SK-N-MC (cell line): ENCODE results near the gene CDC23.

Source experiments
- DNase-seq: peaks from one replicate; pipeline ENCODE4 v3.0.0-alpha.2; 2011; ENCODE audit warnings: low read depth, low spot score
- H3K27ac ChIP-seq: fragments of 200-600 bp; sonication (generic); 2 replicates; pipeline ENCODE4 v1.5.1; 2016; ENCODE audit warnings: mixed run types
- H3K36me3 ChIP-seq: fragments of 200-600 bp; sonication (generic); 2 replicates; pipeline ENCODE4 v1.6.1; 2017; ENCODE audit warnings: antibody characterized with exemption, low read length, mixed read lengths; ENCODE audit not compliant: insufficient read depth
- H3K4me3 ChIP-seq: fragments of 200-600 bp; sonication (generic); 2 replicates; pipeline ENCODE4 v1.5.1; 2016
- H3K9ac ChIP-seq: fragments of 200-600 bp; sonication (generic); 2 replicates; pipeline ENCODE4 v1.8.0; 2017; ENCODE audit warnings: mixed run types, mixed read lengths; ENCODE audit not compliant: insufficient read length
- H3K9me3 ChIP-seq: fragments of 200-600 bp; sonication (generic); 2 replicates; pipeline ENCODE4 v1.6.1; 2017; ENCODE audit warnings: low read depth, mild to moderate bottlenecking, antibody characterized with exemption, low read length, moderate library complexity, mixed read lengths
- EZH2 ChIP-seq: fragments of 200-600 bp; sonication (generic); IDR thresholded peaks from one replicate; pipeline ENCODE4 v1.6.1; 2017; ENCODE audit warnings: antibody characterized with exemption
- FOXP2 ChIP-seq: optimal IDR thresholded peaks from 2 replicates; pipeline ENCODE3; 2011; ENCODE audit warnings: mild to moderate bottlenecking, moderate library complexity; ENCODE audit not compliant: insufficient read depth; ENCODE audit errors: extremely low read length, control extremely low read depth
- POLR2AphosphoS5 ChIP-seq: IDR thresholded peaks from 2 replicates; pipeline ENCODE4 v1.6.1; 2012; ENCODE audit warnings: mild to moderate bottlenecking, low read depth, low read length, borderline replicate concordance

Gene CDC23

GRCh38 chr5:138243794-138244193 lies 30.7 kb upstream of the CDC23 start:
- Histone ChIP-seq H3K9ac (no peak overlapping the region), H3K27ac (no peak overlapping the region), H3K36me3 (no peaks in the 10 kb centered on the region), H3K9me3 (no peaks in the 10 kb centered on the region), H3K4me3 (no peak overlapping the region)
- TF ChIP-seq FOXP2 (no peak), POLR2AphosphoS5 (no peak), EZH2 (no peak)
- DNase-seq: no peak

GRCh38 chr5:138241688-138242571 lies 28.8 kb upstream of the CDC23 start:
- no peaks in the 10 kb centered on the region for H3K36me3 ChIP-seq
- no peaks in the 10 kb centered on the region for H3K9me3 ChIP-seq
- H3K9ac ChIP-seq: no peak overlapping the region
- no peak for TF ChIP-seq POLR2AphosphoS5
- TF ChIP-seq EZH2: peak; percentile 86
- DNase-seq: no peak
- no peak overlapping the region for H3K27ac ChIP-seq
- H3K4me3 ChIP-seq: no peak overlapping the region

- Histone ChIP-seq H3K27ac (no peak overlapping the region), H3K4me3 (no peak overlapping the region), H3K9me3 (no peaks in the 10 kb centered on the region), H3K9ac (no peak overlapping the region), H3K36me3 (no peaks in the 10 kb centered on the region)
- DNase-seq: no peak
- TF ChIP-seq FOXP2 (no peak), POLR2AphosphoS5 (no peak), EZH2 (no peak)
These were observed 27.7 kb upstream of the CDC23 start for GRCh38 chr5:138240650-138241385.

- H3K9ac ChIP-seq: no peak overlapping the region
- no peaks in the 10 kb centered on the region for H3K9me3 ChIP-seq
- no peak overlapping the region for H3K4me3 ChIP-seq
- H3K27ac ChIP-seq: no peak overlapping the region
- H3K36me3 ChIP-seq: no peaks in the 10 kb centered on the region
- no peak for DNase-seq
- no peak for TF ChIP-seq FOXP2
These were observed 24.9 kb upstream of the CDC23 start for GRCh38 chr5:138238034-138238433.

- DNase-seq: no peak
- Histone ChIP-seq H3K9ac (no peak overlapping the region), H3K9me3 (no peaks in the 10 kb centered on the region), H3K4me3 (no peak overlapping the region), H3K27ac (no peak overlapping the region), H3K36me3 (no peaks in the 10 kb centered on the region)
- TF ChIP-seq EZH2 (no peak), POLR2AphosphoS5 (no peak)
These were observed 21.5 kb upstream of the CDC23 start for GRCh38 chr5:138234651-138235050.

GRCh38 chr5:138233280-138233679 lies 20.2 kb upstream of the CDC23 start:
- no peak overlapping the region for H3K4me3 ChIP-seq
- no peak for DNase-seq
- no peak overlapping the region for H3K27ac ChIP-seq
- no peak for TF ChIP-seq POLR2AphosphoS5
- TF ChIP-seq FOXP2: no peak
- TF ChIP-seq EZH2: no peak
- no peaks in the 10 kb centered on the region for H3K9me3 ChIP-seq
- no peak overlapping the region for H3K9ac ChIP-seq
- no peaks in the 10 kb centered on the region for H3K36me3 ChIP-seq

GRCh38 chr5:138230981-138231589 lies 18.0 kb upstream of the CDC23 start:
- no peak for DNase-seq
- Histone ChIP-seq H3K9me3 (no peaks in the 10 kb centered on the region), H3K27ac (no peak overlapping the region), H3K36me3 (no peaks in the 10 kb centered on the region), H3K4me3 (no peak overlapping the region), H3K9ac (no peak overlapping the region)
- TF ChIP-seq FOXP2: no peak
- TF ChIP-seq EZH2: no peak
- no peak for TF ChIP-seq POLR2AphosphoS5

GRCh38 chr5:138230261-138230660 lies 17.1 kb upstream of the CDC23 start:
- Histone ChIP-seq H3K9ac (no peak overlapping the region), H3K36me3 (no peaks in the 10 kb centered on the region), H3K9me3 (no peaks in the 10 kb centered on the region), H3K4me3 (no peak overlapping the region), H3K27ac (no peak overlapping the region)
- no peak for TF ChIP-seq FOXP2
- TF ChIP-seq POLR2AphosphoS5: no peak
- no peak for TF ChIP-seq EZH2
- no peak for DNase-seq
